ENCODE data around the gene DYSF.

DNA sequence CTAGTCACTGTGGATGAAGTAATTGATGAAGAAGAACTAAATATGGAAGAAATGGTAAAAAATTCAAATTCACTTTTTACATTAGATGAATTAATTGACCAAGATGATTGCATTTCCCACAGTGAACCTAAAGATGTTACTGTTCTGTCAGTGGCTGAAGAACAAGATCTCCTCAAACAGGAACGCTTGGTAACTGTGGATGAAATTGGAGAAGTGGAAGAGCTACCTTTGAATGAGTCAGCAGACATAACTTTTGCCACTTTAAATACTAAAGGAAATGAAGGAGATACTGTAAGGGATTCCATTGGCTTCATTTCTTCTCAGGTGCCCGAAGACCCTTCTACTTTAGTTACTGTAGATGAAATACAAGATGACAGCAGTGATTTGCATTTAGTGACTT, 26.6 kb upstream of the DYSF start:
- TF ChIP-seq, protein P1, sequence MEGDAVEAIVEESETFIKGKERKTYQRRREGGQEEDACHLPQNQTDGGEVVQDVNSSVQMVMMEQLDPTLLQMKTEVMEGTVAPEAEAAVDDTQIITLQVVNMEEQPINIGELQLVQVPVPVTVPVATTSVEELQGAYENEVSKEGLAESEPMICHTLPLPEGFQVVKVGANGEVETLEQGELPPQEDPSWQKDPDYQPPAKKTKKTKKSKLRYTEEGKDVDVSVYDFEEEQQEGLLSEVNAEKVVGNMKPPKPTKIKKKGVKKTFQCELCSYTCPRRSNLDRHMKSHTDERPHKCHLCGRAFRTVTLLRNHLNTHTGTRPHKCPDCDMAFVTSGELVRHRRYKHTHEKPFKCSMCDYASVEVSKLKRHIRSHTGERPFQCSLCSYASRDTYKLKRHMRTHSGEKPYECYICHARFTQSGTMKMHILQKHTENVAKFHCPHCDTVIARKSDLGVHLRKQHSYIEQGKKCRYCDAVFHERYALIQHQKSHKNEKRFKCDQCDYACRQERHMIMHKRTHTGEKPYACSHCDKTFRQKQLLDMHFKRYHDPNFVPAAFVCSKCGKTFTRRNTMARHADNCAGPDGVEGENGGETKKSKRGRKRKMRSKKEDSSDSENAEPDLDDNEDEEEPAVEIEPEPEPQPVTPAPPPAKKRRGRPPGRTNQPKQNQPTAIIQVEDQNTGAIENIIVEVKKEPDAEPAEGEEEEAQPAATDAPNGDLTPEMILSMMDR (conservative IDR thresholded peaks at IDR 0.05; ENCODE audit: low read length): no peak
- TF ChIP-seq EZH2phosphoT487 (IDR thresholded peaks at IDR 0.05; ENCODE audit: borderline replicate concordance): no peak
